Activated CD4-positive, alpha-beta T cell treated with anti-CD3 and anti-CD28 coated beads, Interleukin-2, amount 50 U/mL, for 48 hours (primary cell): ENCODE measurements around the gene PLCXD1.
"Not testable (repeated sequence)": the region's sequence is repeated elsewhere in the genome, so short reads cannot be mapped to it uniquely, and the experiment has no call there.

ENCODE experiments used
- DNase-seq, 2 experiments: peaks; one replicate each; pipeline ENCODE4 v3.0.0-alpha.2; 2020

The PLCXD1 gene

DNA sequence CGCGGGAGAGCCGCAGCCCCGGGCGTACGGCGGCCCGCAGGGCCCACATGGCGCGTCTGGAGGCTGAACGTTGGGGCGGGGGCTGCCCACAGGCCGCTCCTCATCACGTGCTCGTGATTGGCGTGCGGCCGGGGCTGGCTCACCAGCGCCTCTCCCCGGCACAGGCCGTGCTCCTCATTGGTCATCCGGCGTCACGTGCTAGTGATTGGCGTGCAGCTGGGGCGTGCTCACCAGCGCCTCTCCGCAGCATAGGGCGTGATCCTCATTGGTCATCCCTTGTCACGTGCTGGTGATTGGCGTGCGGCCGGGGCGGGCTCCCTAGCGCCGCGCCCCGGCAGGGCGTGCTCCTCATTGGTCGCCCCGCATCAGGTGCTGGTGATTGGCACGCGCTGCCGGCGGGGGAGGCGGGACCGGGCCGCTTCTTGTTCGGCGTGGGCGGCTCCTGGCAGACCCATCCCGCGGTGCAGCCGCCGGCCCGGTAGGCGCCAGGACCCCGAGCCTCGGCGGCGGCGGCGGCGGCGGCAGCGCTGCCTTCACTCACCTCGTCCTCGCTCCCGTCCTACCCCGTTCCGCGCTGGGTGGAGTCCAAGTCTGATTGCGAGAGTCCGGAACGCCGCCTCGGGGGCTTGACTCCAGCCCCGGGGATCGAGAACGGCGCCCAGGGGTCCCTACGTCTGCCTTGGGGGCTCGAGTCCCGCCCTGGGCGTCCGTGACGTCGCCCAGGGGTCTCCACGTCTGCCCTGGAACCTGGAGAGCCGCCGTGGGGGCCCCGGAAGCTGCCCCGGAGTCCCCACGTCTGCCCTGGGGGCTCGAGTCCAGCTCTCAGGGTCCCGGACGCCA is 37.8 kb downstream of the PLCXD1 start, which contains the start of gene GTPBP6:
Gene GTPBP6 (minus strand): TSS at position 58 of the 840 bp plus-strand sequence. CDS start 9 bp downstream, at position 49.
- peak; percentile 96 to 97 for DNase-seq

DNA sequence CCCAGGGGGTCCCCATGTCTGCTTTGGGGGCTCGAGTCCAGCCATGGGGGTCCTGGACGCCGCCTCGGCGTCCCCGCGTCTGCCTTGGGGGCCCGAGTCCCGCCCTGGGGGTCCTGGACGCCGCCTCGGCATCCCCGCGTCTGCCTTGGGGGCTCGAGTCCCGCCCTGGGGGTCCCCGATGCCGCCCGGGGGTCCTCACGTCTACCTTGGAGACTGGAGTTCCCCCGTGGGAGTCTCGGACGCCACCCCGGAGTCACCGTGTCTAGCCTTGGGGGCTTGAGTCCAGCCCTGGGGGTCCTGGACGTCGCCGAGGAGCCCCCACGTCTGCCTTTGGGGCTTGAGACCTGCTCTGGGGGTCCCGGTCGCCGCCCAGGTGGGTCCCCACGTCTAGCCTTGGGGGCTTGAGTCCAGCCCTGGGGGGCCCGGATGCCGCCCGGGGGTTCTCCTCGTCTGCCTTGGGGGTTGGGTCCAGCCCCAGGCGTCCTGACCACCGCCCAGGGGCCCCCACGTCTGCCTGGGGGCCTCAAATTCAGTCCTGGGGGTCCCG is 38.5 kb downstream of the PLCXD1 start:
- DNase-seq = no peak

DNA sequence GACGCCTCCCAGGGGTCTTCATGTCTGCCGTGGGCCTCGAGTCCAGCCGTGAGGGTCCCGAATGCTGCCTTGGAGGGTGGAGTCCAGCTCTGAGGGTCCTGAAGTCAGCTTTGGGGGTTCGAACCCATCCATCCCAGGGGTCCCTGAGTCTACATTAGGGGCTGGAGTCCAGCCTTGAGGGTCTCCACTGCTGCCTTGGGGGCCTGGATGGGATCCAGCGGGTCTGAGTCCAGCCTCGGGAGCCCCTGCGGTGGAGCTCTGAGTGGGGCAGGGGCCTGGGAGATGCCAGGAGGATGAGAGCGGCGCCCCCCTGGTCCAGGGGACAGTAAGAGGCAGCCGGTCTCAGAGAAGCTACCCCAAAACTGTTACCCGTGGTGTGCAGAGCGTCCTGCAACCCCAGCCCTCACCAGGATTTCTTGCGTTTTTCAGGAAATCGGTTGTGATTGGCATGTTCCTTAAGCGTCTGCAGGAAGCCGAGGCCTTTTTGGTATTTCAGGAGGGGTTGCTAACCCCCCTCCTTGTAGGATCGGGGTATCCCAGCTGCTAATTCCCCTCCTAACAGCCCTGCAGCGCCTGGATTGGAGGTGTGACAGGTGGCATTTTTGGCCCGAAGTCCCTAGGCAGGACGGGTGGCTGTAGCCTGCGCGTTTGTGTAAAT is 39.1 kb downstream of the PLCXD1 start:
- peak in 1 of 2 experiments; percentile 27 for DNase-seq

DNA sequence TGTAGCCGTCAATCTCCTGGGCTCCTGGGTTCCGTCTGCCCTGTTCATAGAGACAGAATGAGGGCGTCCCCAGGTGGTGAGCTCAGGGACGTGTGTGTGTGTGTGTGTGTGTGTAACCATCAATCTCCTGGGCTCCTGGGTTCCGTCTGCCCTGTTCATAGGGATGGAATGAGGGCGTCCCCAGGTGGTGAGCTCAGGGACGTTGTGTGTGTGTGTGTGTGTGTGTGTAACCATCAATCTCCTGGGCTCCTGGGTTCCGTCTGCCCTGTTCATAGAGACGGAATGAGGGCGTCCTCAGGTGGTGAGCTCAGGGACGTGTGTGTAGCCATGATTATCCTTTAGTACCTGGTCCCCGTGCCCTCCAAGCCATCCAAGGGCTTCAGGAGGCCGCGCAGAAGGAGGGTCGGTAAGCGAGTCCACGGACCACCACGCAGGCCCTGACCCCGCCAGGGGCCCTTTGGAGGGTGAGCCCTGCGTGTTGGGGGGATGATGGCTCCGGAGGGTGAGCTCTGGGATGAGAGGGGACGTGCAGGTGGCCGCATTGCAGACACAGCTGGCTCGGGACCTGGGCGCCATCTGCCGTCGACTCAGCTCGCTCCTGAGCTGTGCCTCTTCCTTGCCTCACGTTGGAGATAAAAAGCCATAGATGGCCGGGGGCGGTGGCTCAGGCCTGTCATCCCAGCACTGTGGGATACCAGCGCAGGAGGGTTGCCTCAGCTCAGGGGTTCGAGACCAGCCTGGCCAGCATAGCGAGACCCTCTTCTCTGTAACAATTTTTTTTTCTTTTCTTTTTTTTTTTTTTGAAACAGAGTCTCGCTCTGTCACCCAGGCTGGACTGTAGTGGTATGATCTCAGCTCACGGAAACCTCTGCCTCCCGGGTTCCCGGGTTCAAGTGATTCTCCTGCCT is 42.8 kb downstream of the PLCXD1 start:
- peak; percentile 55 to 68 for DNase-seq

DNA sequence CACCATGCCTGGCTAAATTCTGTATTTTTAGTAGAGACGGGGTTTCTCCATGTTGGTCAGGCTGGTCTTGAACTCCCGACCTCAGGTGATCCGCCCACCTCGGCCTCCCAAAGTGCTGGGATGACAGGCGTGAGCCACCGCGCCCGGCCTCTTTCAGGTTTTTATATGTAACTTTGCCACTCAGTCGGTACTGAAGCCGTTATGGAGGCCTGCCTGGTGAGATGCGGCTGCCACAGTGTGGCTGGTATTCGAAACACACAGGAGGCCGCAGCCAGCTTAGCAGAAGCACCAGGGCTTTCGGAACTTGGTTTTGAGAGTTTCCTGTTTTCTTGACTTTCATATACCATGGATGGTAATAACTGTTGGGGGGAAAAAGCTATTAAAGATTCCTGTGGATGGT is 43.5 kb downstream of the PLCXD1 start:
- DNase-seq = peak; percentile 23 to 30

DNA sequence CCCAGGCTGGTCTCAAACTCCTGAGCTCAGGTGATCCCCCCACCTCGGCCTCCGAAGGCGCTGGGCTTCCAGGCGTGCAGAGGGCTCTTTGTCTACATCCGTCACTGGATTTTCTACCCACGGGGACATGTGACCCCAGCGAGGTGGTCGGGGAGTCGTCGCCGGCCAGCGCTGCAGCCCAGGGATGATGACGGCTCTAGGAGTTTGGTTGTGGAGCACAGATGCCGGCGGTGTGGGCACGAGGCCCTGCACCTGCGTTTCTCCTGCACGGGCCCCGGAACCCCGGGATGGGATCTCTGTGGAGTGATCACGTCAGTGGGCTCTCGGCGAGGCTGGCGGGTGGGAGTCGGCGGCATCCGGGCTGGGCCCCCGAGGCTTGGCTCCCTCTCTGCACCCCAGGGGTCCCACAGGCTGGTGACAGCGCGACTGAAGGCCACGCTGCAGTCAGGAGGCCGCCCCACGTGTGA is 46.5 kb downstream of the PLCXD1 start:
- no peak for DNase-seq

DNA sequence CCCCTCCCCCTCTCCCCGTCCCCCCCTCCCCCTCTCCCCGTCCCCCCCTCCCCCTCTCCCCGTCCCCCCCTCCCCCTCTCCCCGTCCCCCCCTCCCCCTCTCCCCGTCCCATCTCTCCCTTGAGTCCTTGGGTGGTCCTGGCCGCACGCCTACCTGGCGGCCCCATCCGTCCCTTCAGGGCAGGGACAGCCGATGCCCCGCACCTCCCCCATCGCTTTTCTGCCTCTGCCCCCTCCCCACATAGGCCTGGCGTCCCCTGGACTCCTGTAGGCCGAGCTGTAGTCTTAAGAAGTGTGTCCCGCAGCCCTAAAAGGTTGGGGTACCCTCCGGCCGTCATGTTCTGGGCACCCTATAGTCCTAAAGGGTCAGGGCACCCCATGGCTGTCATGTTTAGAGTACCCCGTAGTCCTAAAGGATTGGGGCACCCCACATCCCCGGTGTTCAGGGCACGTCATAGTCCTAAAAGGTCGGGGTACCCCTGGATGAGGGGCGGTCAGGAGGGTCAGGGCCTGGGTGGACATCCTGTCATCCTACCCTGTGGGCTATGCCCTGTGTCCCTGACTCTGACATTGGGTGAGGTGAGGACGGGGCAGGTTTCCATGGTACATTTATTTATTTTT is 48.2 kb downstream of the PLCXD1 start:
- no peak for DNase-seq

DNA sequence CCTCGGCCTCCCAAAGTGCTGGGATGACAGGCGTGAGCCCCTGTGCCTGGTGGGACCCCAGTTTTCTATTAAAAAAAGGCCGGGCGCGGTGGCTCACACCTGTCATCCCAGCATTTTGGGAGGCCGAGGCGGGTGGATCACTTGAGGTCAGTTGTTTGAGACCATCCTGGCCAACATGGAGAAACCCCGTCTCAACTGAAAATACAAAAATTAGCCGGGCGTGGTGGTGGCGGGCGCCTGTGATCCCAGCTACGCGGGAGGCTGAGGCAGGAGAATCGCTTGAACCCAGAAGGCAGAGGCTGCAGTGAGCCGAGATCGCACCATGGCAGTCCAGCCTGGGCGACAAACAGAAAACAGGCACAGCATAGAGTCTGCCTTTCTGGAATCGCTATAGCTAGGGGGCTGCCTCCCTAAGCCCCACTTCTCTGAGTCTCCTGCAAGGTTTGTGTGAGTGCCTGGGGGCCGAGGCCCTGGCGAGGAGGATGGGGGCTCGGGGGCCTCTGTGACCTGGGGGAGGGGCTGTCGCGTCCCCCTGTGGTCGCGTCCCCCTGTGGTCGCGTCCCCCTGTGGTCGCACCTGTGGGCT is 49.1 kb downstream of the PLCXD1 start:
- not testable (repeated sequence) for DNase-seq

DNA sequence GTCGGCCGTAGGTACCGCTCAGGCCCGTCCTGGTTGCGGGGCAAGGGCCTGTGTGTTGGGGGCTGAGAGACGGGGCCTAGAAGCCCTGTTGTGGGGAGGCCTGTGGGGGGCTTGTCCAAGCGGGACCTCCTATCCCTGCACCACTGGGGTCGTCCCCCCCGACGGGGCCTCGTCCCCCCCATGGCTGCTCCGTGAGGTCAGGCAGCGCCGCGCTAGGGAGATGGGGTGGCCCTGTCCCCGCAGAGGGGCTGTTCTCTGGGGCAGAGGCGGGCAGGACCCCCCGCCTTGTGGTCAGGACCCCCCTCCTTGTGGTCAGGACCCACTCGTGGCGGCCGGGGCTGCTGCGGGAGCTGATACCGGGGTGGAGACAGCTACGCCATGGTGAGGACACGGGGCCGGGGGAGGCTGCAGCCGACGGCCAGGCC is 49.6 kb downstream of the PLCXD1 start:
- DNase-seq = no peak

DNA sequence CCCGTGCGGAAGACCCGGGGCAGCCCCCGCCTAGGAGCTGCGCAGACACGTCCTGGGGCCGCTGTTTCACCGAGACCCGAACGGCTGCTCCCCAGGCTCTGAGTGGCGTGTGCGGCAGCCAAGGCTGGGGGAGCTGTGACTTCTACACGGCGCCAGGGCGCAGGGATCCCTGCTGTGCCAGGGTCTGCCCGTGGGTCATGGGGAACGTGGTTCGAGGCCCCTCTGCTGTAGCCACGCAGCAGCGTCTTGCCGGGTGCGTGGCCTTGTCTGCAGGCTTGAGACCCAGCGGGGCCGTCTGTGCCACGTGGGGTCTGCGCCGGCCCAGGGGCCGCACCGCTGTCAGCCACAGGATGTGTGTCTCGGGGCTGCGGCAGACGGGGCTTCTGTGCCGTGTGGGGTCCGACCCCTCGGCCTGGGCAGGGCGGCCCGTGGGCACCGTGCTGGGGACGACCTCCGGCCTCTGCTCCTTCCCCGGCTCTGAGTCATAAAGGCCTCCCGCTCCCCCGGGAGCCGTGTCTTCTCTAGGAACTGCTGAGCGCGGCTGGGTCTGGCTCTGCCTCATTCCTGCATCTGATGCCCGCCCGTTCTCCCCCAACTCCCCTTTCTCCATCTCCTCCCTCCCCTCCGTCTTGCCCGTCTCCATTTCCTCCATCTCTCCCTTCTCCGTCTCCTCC is 50.1 kb downstream of the PLCXD1 start:
- DNase-seq = peak; percentile 10 to 18

DNA sequence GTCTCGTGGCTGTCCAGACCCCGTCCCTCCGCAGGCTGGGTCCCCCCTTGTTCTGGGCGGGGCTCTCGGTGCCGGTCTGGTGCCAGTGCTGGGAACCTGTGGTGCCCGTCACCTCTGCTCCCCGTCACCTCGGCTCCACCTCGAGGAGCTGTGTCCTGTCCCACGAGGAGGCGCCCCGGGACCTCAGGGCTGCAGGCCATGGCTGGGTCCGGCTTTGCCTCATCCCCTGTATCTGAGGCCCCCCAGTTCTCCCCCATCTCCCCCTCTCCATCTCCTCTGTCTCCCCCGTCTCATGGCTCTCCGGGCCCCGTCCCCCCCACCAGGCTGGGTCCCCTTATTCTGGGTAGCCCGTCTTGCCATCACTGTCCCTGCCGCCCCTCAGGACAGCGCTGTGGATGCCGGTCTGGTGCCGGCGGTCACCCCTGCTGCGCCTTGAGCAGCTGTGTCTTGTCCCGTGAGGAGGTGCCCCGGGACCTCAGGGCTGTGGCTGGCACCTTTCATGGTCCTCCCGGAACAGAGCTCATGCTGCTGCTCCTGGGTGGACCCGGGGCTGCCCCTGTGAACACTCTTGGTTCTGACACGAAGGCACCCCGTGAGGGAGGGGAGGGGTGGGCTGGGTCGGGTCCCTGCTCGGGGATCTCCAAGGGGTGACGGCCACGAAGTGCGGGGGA is 50.8 kb downstream of the PLCXD1 start:
- DNase-seq = no peak

DNA sequence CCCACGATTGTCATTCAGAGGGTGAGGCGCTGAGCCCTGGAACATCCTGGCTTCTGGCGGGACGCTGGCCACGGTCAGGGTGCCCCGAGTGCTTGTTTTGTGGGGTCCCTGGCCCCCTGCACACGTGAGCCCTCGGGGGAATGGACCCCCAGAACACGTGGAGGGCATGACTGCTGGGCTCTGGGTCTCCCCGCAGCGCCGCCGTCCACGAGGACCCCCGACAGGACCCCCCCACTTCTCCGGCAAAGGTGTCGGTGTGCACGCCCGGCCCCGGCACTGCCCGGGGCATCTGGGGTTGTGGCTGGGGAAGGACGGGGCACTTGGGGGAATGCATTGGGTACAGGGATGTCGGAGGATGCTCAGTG is 51.3 kb downstream of the PLCXD1 start:
- DNase-seq = no peak

DNA sequence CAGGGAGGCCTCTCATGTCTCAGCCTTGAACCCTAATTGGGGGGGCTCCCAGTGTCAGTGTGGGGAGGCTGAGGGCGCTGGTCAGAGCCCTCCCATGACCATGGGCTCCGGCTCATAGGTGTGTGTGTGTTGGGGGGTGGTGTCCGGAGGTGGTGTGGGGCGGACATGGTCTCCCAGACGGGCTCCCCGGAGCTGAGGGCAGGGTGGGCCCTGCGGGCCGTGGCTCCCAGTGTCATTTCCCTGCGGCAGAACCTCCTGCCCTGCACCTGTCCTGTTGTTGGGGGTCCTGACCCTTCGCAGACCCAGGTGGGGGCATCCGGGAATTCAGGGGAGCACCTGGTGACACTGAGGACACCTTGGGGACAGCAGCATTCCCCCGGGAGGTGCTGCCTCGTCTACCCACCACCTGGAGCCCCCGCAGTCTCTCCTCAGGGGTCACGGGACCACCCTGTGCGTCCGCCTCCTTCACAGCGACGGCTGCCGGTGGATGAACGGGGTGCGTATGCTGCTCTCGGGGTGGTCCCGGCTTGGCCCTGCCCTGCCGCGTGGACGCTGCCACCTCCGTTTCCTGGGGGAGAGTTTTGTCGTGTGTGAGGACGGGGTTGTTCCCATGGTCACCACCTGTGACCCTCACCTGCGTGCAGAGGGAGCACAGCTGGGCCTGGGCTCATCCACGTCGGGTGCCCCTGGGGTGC is 51.9 kb downstream of the PLCXD1 start:
- DNase-seq = no peak

DNA sequence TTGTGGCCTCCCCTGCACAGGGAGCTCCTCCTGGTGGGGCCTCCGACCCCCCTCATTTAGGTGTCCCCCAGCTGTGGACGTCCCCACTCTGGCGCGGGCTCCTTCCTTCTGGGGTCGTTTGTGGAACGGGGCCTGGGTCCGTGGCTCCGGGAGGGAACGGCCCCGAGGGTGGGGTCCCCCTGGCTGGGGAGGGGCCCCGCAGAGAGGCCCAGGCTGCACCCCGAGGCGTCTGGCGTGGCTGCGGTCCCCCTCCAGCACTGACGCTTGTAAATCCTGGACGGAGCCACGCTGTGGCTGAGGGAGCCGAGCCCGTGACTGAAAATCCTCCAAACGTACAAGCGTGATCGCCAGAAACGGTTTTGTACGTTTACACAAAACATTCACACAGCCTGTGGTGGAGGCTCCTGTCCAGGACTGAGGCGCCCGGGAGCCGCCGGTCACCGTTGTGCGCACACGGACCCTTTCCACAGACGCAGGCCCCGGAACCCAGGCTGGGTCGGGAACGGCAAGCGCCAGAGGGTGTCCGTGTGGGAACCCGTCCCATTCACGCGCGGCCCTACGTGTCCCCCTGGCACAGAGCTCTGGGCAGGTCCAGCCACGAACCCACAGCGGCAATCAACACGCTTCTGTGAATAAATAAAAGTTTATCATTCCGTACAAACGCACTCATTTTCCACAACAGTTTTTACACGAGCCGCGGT is 52.6 kb downstream of the PLCXD1 start:
- DNase-seq = no peak

DNA sequence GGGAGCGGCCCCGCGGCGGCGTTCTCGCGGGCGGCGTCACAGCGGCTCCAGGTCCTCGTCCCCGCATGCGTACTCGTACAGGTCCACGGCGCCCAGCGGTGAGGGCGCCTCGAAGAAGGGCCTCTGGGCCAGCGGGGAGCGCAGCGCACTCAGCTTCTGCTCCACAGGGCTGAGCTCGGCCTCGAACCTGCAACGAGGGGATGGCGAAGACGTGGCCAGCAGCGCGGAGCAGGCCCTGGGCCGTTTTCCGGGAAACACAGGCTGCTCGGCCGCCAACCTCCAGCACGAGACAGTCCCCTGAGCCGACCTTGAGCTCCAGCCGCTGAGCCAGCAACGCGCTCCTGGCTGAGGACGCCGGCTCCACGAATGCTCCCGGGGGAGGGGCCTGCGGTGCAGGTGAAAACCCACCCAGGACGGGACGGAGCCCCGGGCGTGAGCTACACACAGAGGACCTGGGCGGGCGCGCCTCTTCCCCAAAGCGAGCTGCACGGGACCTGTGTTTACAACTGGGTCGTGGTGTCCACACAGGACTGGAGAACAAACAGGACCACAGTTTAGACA is 53.2 kb downstream of the PLCXD1 start:
- DNase-seq = no peak

DNA sequence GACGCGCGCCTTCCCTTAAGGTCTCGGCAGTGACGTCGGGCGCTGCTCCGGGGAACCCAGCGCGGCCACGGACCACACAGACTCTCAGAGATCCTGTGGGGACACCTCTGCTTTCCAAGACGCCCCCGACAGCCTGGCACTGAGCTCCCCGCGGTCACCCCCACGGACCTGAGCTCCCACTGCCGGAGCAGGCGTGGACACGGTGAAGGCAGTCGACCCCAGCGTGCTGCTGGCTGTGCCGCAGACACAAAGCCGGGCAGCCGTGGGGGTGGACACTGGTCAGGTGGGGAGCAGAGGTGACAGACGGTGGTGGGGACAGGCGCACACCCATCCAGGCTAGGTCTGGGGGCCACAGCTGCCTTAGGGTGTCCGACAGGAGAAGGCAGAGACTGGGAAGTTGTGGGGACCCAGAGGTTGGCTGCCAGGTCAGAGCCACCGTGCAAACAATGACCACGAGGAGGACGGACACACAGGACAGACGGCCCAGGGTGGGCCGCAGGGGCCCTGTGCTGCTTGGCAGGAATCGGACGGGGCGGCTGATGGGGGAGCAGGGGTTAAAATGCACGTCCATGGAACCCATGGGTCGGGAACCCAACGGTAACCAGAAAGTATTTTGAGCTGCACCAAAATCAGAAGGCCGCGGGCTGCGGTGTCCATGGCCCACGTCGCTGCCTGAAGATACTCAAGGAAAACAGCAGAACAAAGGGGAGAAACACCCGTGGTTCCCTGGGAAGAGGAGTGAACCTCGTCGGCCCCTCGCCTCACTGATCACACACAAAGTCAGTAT is 54.0 kb downstream of the PLCXD1 start:
- DNase-seq = no peak

DNA sequence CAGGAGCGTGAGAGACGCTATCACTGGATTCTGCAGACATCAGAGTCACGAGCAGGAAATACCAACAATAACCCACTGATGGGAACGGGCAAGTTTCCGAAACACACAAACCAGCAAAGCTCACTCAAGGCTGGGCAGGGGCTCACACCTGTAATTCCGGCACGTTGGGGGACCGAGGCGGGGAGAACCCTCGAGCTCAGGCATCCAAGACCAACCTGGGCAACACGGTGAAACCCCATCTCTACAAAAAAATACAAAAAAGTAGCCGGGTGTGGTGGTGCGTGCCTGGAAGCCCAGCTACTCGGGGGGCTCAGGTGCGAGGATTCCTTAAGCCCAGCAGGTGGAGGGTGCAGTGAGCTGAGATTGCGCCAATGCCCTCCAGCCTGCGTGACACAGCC is 54.6 kb downstream of the PLCXD1 start:
- DNase-seq = no peak

DNA sequence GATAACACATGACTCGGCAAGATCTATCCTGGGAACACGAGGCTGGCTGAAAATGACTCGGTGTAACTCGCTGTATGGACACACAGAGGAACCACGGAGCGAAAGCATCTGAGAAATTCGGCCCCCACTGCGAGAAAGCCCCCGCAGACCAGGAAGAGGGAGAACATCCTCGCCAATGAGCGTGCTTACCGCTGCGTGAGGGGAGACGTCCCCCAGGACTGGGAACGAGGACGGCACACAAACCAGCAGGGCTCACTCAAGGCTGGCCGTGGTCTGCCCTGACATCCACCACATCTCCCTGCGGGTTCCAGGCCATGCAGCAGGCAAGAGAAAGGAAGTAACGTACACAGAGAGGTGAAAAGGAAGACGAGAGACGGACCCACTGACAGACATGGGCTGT is 55.0 kb downstream of the PLCXD1 start:
- no peak for DNase-seq
